ENCODE measurements around the gene ATP6V1F. TPM values are rescaled to one million over a fixed set of nuclear protein-coding genes. Genes with fewer than 3 reads are reported as not detected.

Gene ATP6V1F
- total RNA-seq, 2 experiments from 2014 or later = 108 to 155 TPM

GRCh38 chr7:128833148-128833945 lies 29.3 kb upstream of the ATP6V1F start:
- Histone ChIP-seq H3K36me3 (ENCODE audit: insufficient read depth, low read length) (no peaks in the 10 kb centered on the region), H3K4me2 (ENCODE audit: low read length) (no peak overlapping the region), H3K27ac (ENCODE audit: low read depth, low read length, poor library complexity, severe bottlenecking) (no peak overlapping the region), H3K9me3 (ENCODE audit: low read length) (no peaks in the 10 kb centered on the region), H3K9me2 (ENCODE audit: insufficient read depth, low read length) (no peaks in the 10 kb centered on the region), H4K20me1 (ENCODE audit: insufficient read depth, low read length) (no peaks in the 10 kb centered on the region), H3K4me3 (ENCODE audit: low read depth, low read length, poor library complexity, severe bottlenecking) (no peak overlapping the region), H2AFZ (ENCODE audit: low read length) (no peak overlapping the region), H3K79me2 (ENCODE audit: insufficient read depth, low read depth, low read length) (no peaks in the 10 kb centered on the region), H3K4me1 (ENCODE audit: insufficient read depth, low read length, poor library complexity, severe bottlenecking) (peaks cover 14% of the 10 kb centered on the region)
- no TSS peak for BruUV-seq (replicated peaks)
- intact Hi-C loops (cut with micrococcal nuclease; ENCODE audit: unreplicated experiment) = no loop called here
- no peak for DNase-seq (ENCODE audit: low spot score)
- POLR2A ChIA-PET = interaction anchor here (0.6 to 1.2 kb wide), 3 partner anchors 173 to 248 kb away, joined by 3 to 8 read pairs (median 3); no protein-coding TSS in a partner anchor
- TF ChIP-seq EZH2phosphoT487 (IDR thresholded peaks at IDR 0.05; ENCODE audit: borderline replicate concordance, low read depth, low read length) (no peak), CTCF (conservative IDR thresholded peaks at IDR 0.05; ENCODE audit: low read length) (no peak)
- CTCF ChIA-PET (ENCODE audit: unreplicated experiment) = no interaction called here

DNA sequence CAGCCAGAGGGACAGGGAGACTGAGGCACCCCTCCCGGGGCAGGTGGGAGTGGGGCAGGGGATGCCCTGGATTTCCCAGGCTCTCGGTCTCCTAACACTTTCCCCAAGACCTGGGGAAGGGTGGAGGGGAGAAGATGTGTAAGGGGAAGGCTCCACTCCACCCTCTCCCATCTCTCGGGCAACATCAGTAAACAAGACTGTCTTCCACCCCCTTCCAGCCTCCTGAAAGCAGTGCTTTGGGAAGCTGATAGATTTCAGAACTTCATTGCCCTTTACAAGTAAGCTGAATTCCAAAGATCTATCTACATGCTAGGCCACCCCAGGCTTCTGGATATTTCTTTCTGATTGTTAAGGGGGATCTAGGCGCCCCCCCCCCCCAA lies 28.7 kb upstream of the ATP6V1F start:
- no peaks in the 10 kb centered on the region for H3K79me2 ChIP-seq (ENCODE audit: insufficient read depth, low read depth, low read length)
- no peak overlapping the region for H3K4me3 ChIP-seq (ENCODE audit: low read depth, low read length, poor library complexity, severe bottlenecking)
- H3K36me3 ChIP-seq (ENCODE audit: insufficient read depth, low read length) = no peaks in the 10 kb centered on the region
- no peaks in the 10 kb centered on the region for H3K9me3 ChIP-seq (ENCODE audit: low read length)
- DNase-seq (ENCODE audit: low spot score) = no peak
- no peak overlapping the region for H2AFZ ChIP-seq (ENCODE audit: low read length)
- POLR2A ChIA-PET = interaction anchor here (0.9 to 1.0 kb wide), 2 partner anchors 16 to 173 kb away, joined by 3 to 5 read pairs; no protein-coding TSS in a partner anchor
- H3K9me2 ChIP-seq (ENCODE audit: insufficient read depth, low read length) = no peaks in the 10 kb centered on the region
- no peak overlapping the region for H3K27ac ChIP-seq (ENCODE audit: low read depth, low read length, poor library complexity, severe bottlenecking)
- no TSS peak for BruUV-seq (replicated peaks)
- no peaks in the 10 kb centered on the region for H4K20me1 ChIP-seq (ENCODE audit: insufficient read depth, low read length)
- peaks cover 14% of the 10 kb centered on the region for H3K4me1 ChIP-seq (ENCODE audit: insufficient read depth, low read length, poor library complexity, severe bottlenecking)
- CTCF ChIA-PET (ENCODE audit: unreplicated experiment) = no interaction called here
- no peak for TF ChIP-seq EZH2phosphoT487 (IDR thresholded peaks at IDR 0.05; ENCODE audit: borderline replicate concordance, low read depth, low read length)
- no peak for TF ChIP-seq CTCF (conservative IDR thresholded peaks at IDR 0.05; ENCODE audit: low read length)
- H3K4me2 ChIP-seq (ENCODE audit: low read length) = no peak overlapping the region
- intact Hi-C loops (cut with micrococcal nuclease; ENCODE audit: unreplicated experiment) = no loop called here

GRCh38 chr7:128835231-128835751 lies 27.4 kb upstream of the ATP6V1F start:
- Histone ChIP-seq H3K4me1 (ENCODE audit: insufficient read depth, low read length, poor library complexity, severe bottlenecking) (peaks cover 14% of the 10 kb centered on the region), H3K36me3 (ENCODE audit: insufficient read depth, low read length) (no peaks in the 10 kb centered on the region), H3K4me2 (ENCODE audit: low read length) (no peak overlapping the region), H4K20me1 (ENCODE audit: insufficient read depth, low read length) (no peaks in the 10 kb centered on the region), H2AFZ (ENCODE audit: low read length) (no peak overlapping the region), H3K9me2 (ENCODE audit: insufficient read depth, low read length) (no peaks in the 10 kb centered on the region), H3K9me3 (ENCODE audit: low read length) (no peaks in the 10 kb centered on the region), H3K4me3 (ENCODE audit: low read depth, low read length, poor library complexity, severe bottlenecking) (no peak overlapping the region), H3K79me2 (ENCODE audit: insufficient read depth, low read depth, low read length) (no peaks in the 10 kb centered on the region), H3K27ac (ENCODE audit: low read depth, low read length, poor library complexity, severe bottlenecking) (no peak overlapping the region)
- intact Hi-C loops (cut with micrococcal nuclease; ENCODE audit: unreplicated experiment) = no loop called here
- POLR2A ChIA-PET = interaction anchor here (1.0 kb wide), 1 partner anchor 17 kb away, joined by 5 read pairs; no protein-coding TSS in a partner anchor
- BruUV-seq (replicated peaks) = no TSS peak
- DNase-seq (ENCODE audit: low spot score) = no peak
- TF ChIP-seq CTCF (conservative IDR thresholded peaks at IDR 0.05; ENCODE audit: low read length) (no peak), EZH2phosphoT487 (IDR thresholded peaks at IDR 0.05; ENCODE audit: borderline replicate concordance, low read depth, low read length) (no peak)
- CTCF ChIA-PET (ENCODE audit: unreplicated experiment) = no interaction called here

All from OCI-LY7 (cell line).